ENCODE measurements around the gene CLCN2.

DNA sequence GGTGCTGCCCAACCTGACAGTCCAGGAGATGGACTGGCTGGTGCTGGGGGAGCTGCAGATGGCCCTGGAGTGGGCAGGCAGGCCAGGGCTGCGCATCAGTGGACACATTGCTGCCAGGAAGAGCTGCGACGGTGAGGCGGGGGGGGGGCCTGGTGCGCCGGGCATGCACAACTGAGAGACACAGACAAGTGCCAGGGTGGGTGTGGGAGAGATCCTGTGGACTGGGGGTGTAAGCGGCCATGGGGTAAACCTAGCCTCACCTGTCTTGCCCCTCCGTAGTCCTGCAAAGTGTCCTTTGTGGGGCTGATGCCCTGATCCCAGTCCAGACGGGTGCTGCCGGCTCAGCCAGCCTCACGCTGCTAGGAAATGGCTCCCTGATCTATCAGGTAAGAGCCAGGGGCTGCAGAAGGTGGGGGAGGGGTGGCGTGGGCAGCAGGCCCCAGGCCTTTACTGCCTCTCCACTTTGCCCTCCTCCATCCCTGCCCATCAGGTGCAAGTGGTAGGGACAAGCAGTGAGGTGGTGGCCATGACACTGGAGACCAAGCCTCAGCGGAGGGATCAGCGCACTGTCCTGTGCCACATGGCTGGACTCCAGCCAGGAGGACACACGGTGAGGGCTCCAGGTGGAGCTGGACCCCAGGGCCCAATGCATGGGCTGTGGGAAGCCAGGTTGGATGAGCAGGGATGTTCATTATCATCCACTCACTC is 21.8 kb upstream of the CLCN2 start:
- TF ChIP-seq POLR2A (IDR thresholded peaks at IDR 0.05; ENCODE audit: low read depth, low read length) (no peak), POLR2AphosphoS5 (IDR thresholded peaks at IDR 0.05; ENCODE audit: low read depth, low read length) (no peak)
